Stimulated activated CD4-positive, alpha-beta T cell treated with anti-CD3 and anti-CD28 coated beads, Interleukin-2, amount 100 ng/mL, for 4 hours (primary cell): ENCODE results near the gene EYA4.
"Not testable (repeated sequence)": the region's sequence is repeated elsewhere in the genome, so short reads cannot be mapped to it uniquely, and the experiment has no call there.

Experiments used
- DNase-seq: peaks from one replicate; pipeline ENCODE4 v3.0.0-alpha.2; 2020; ENCODE audit warnings: low read depth

The EYA4 gene

GRCh38 chr6:133532908-133533307 lies 291.8 kb downstream of the EYA4 start:
- DNase-seq: no peak

GRCh38 chr6:133539502-133540259 lies 298.5 kb downstream of the EYA4 start:
- DNase-seq: no peak

GRCh38 chr6:133540361-133540760 lies 299.2 kb downstream of the EYA4 start:
- DNase-seq: no peak

- DNase-seq: no peak
Measured at GRCh38 chr6:133541040-133541439, 299.9 kb downstream of the EYA4 start.

- DNase-seq: no peak
Measured at GRCh38 chr6:133542056-133542821, 301.1 kb downstream of the EYA4 start.

- no peak for DNase-seq
Measured at GRCh38 chr6:133544419-133544818, 303.3 kb downstream of the EYA4 start.

GRCh38 chr6:133546098-133546497 lies 304.9 kb downstream of the EYA4 start:
- DNase-seq: no peak

- no peak for DNase-seq
Measured at GRCh38 chr6:133547136-133547535, 306.0 kb downstream of the EYA4 start.

GRCh38 chr6:133548423-133549159 lies 307.4 kb downstream of the EYA4 start:
- DNase-seq: no peak

GRCh38 chr6:133549371-133549801 lies 308.2 kb downstream of the EYA4 start:
- no peak for DNase-seq

- no peak for DNase-seq
Measured at GRCh38 chr6:133550026-133550425, 308.9 kb downstream of the EYA4 start.

- DNase-seq: no peak
Measured at GRCh38 chr6:133551436-133551835, 310.3 kb downstream of the EYA4 start.

- DNase-seq: no peak
Measured at GRCh38 chr6:133551847-133552341, 310.7 kb downstream of the EYA4 start.

- DNase-seq: no peak
Measured at GRCh38 chr6:133553652-133554051, 312.5 kb downstream of the EYA4 start.

GRCh38 chr6:133554121-133554520 lies 313.0 kb downstream of the EYA4 start:
- not testable (repeated sequence) for DNase-seq

- no peak for DNase-seq
Measured at GRCh38 chr6:133555685-133556084, 314.5 kb downstream of the EYA4 start.

- DNase-seq: no peak
Measured at GRCh38 chr6:133559926-133560325, 318.8 kb downstream of the EYA4 start.

GRCh38 chr6:133567636-133568035 lies 326.5 kb downstream of the EYA4 start:
- no peak for DNase-seq

- DNase-seq: no peak
Measured at GRCh38 chr6:133568970-133569889, 328.1 kb downstream of the EYA4 start.

GRCh38 chr6:133571681-133572080 lies 330.5 kb downstream of the EYA4 start:
- DNase-seq: no peak

- no peak for DNase-seq
Measured at GRCh38 chr6:133577851-133578250, 336.7 kb downstream of the EYA4 start.
